GM12801 (cell line): ENCODE data around the gene NUDT15.

ENCODE experiments used
- CTCF ChIP-seq: IDR thresholded peaks from one replicate; pipeline ENCODE4 v1.5.1; 2011; ENCODE audit warnings: control low read depth; ENCODE audit not compliant: insufficient read length; ENCODE audit errors: extremely low read depth

The NUDT15 gene

GRCh38 chr13:48037346-48038173, at the start of gene NUDT15:
Gene NUDT15, plus strand, starts transcription at chr13:48037726. Its CDS starts 21 bp downstream, at chr13:48037747.
- peak; percentile 96 for TF ChIP-seq CTCF

- TF ChIP-seq CTCF: no peak
Measured at GRCh38 chr13:47990427-47990826, 47.1 kb upstream of the NUDT15 start.

GRCh38 chr13:47990920-47991466, 46.5 kb upstream of the NUDT15 start:
- TF ChIP-seq CTCF: no peak

GRCh38 chr13:47991859-47992258, 45.7 kb upstream of the NUDT15 start:
- TF ChIP-seq CTCF: no peak

- no peak for TF ChIP-seq CTCF
Measured at GRCh38 chr13:47997384-47997783, 40.1 kb upstream of the NUDT15 start.

GRCh38 chr13:47999973-48000372, 37.6 kb upstream of the NUDT15 start:
- TF ChIP-seq CTCF: no peak

GRCh38 chr13:48000559-48001113, 36.9 kb upstream of the NUDT15 start:
- no peak for TF ChIP-seq CTCF
